Activated CD4-positive, alpha-beta memory T cell treated with anti-CD3 and anti-CD28 coated beads, Interleukin-2, amount 10 ng/mL, durations not matched to agents 7 days and 5 days (primary cell): ENCODE data around the gene DGKD. TPM values are rescaled to one million over a fixed set of nuclear protein-coding genes. Genes with fewer than 3 reads are reported as not detected.

ENCODE experiments used
- CTCF ChIA-PET: fragments of 350-600 bp; sonication (Branson Sonifier 250); formaldehyde crosslinking; loops from one replicate; lab custom pipeline; 2021; ENCODE audit warnings: antibody characterized with exemption, inconsistent platforms; lab: Charles Lee
- POLR2A ChIA-PET: fragments of 350-600 bp; sonication (Branson Sonifier 250); formaldehyde crosslinking; loops from one replicate; lab custom pipeline; 2021; ENCODE audit warnings: antibody characterized with exemption; lab: Charles Lee
- DNase-seq: peaks from one replicate; pipeline ENCODE4 v3.0.0-alpha.2; 2020
- H3K27ac Mint-ChIP-seq: one replicate; pipeline ENCODE4 v1.8.0; 2021; ENCODE audit warnings: mild to moderate bottlenecking, mixed read lengths
- H3K27me3 Mint-ChIP-seq: one replicate; pipeline ENCODE4 v1.8.0; 2021; ENCODE audit warnings: mixed read lengths
- H3K36me3 Mint-ChIP-seq: one replicate; pipeline ENCODE4 v1.8.0; 2021; ENCODE audit warnings: low read depth, mixed read lengths
- H3K4me1 Mint-ChIP-seq: one replicate; pipeline ENCODE4 v1.8.0; 2021; ENCODE audit warnings: mixed read lengths
- H3K4me3 Mint-ChIP-seq: one replicate; pipeline ENCODE4 v1.8.0; 2021; ENCODE audit warnings: mild to moderate bottlenecking, mixed read lengths
- H3K9me3 Mint-ChIP-seq: one replicate; pipeline ENCODE4 v1.8.0; 2021; ENCODE audit warnings: mixed read lengths
- total RNA-seq, 2 experiments: library from RNA; stranded (reverse); gene quantifications; one replicate each; pipeline ENCODE4 v1.2.3, GENCODE V29; 2021

The DGKD gene
- total RNA-seq, 2 experiments from 2014 or later = 77.8 to 78.3 TPM

DNA sequence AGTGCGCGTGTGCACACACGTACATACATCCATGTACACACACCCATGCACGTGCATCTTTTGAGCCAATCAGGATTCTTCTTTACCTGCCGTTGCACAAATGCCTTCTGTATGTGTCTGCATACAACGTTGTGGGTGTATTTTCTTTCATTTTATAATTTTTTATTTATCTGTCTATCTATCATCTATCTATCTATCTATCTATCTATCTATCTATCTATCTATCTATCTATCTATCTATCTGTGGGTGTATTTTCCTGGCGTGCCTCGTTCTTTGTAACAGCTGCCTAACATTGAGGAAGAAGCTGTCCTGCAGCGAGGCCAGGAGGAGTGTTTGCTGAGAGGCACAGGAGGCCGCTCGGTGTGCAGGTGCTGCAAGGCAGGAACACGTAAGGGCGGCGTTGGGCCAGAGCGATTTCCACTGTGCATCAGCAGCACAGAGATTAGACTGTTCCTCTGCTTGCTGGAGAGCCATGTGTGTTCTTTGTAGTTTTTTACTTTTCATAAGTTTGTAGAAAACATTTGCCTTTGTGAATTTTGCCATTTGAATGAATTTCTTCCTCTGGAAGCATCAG lies 84.4 kb downstream of the DGKD start:
- no peaks in the 10 kb centered on the region for H3K27me3 Mint-ChIP-seq
- H3K27ac Mint-ChIP-seq = no peak overlapping the region
- ChIA-PET CTCF (interaction anchor here (0.8 to 11.6 kb wide), 3 partner anchors 16 to 85 kb away, joined by 3 to 295 read pairs (median 3); no protein-coding TSS in a partner anchor), POLR2A (no interaction called here)
- peaks cover 52% of the 10 kb centered on the region for H3K36me3 Mint-ChIP-seq
- H3K4me1 Mint-ChIP-seq = peaks cover 17% of the 10 kb centered on the region
- no peak for DNase-seq
- H3K9me3 Mint-ChIP-seq = no peaks in the 10 kb centered on the region
- H3K4me3 Mint-ChIP-seq = no peak overlapping the region

DNA sequence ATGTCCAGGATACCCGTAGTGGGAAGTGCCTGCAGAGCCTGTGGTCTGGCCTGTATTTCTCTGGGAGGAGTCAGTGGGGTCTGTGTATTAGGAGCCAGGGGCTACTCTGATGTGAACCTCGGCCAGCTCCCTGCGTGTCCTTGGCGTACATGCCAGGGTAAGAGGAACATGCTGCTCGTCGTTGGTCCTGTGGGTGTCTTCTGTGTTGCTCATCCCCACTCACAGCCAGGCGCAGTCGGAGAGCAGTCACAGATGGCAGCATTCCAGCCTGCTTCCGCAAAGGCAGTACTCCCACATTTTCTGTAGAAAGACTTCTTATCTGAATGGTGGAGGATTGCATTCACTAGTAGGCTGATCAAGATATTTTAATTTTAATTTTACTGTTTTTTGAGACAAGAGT lies 84.9 kb downstream of the DGKD start:
- Mint-ChIP-seq H3K27ac (no peak overlapping the region), H3K4me1 (peaks cover 17% of the 10 kb centered on the region), H3K36me3 (peaks cover 56% of the 10 kb centered on the region), H3K4me3 (no peak overlapping the region), H3K9me3 (no peaks in the 10 kb centered on the region), H3K27me3 (no peaks in the 10 kb centered on the region)
- POLR2A ChIA-PET = no interaction called here
- CTCF ChIA-PET = interaction anchor here (11.6 kb wide), 1 partner anchor 36 kb away, joined by 295 read pairs; no protein-coding TSS in a partner anchor
- no peak for DNase-seq

DNA sequence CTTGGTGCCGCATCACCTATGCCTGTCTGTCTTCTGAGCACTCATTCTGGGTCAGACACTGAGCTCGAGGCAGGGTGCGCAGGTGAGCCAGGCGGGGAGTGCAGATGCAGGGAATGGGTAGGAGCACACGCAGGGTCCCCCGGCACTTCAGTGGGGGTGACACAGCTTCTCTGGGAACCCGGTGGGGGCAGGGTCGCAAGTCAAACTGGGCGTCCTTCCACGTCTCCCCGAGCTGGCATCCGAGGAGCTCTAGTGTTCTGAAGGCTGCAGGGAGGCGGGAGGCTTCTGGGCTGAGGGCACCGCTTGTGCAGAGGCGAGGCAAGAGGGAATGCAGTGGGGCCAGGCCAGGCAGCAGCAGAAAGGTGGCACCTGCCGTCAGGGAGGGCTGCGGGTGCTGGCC lies 86.0 kb downstream of the DGKD start:
- ChIA-PET POLR2A (interaction anchor here (0.9 to 1.4 kb wide), 4 partner anchors 18 to 32 kb away, joined by 3 read pairs; no protein-coding TSS in a partner anchor), CTCF (interaction anchor here (1.5 to 11.6 kb wide), 2 partner anchors 18 to 37 kb away, joined by 3 to 295 read pairs; no protein-coding TSS in a partner anchor)
- no peaks in the 10 kb centered on the region for H3K27me3 Mint-ChIP-seq
- H3K4me1 Mint-ChIP-seq = peaks cover 17% of the 10 kb centered on the region
- H3K36me3 Mint-ChIP-seq = peaks cover 60% of the 10 kb centered on the region
- no peak overlapping the region for H3K27ac Mint-ChIP-seq
- no peak for DNase-seq
- no peaks in the 10 kb centered on the region for H3K9me3 Mint-ChIP-seq
- no peak overlapping the region for H3K4me3 Mint-ChIP-seq

DNA sequence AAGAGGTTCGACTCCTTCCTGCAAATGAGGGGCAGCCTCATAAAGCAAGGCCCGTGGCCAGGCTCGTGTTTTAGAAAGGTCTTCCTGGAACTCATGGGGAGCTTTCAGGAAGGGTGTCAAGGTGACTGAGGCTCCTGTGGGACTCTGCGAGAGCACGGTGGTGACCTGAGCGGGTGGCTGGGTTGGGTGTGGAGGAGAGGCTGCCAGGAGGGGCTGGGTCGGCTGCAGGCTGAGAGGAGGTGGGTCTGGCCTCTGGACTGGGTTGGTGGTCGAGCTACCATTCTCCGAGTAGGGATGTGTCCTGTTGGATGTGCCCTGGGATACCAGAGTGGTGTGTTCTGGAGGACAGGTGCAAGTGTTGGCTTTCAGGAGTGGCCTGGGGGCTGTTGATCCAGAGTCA lies 86.4 kb downstream of the DGKD start:
- H3K4me3 Mint-ChIP-seq = no peak overlapping the region
- POLR2A ChIA-PET = interaction anchor here (0.9 to 1.4 kb wide), 4 partner anchors 19 to 33 kb away, joined by 3 read pairs; no protein-coding TSS in a partner anchor

DNA sequence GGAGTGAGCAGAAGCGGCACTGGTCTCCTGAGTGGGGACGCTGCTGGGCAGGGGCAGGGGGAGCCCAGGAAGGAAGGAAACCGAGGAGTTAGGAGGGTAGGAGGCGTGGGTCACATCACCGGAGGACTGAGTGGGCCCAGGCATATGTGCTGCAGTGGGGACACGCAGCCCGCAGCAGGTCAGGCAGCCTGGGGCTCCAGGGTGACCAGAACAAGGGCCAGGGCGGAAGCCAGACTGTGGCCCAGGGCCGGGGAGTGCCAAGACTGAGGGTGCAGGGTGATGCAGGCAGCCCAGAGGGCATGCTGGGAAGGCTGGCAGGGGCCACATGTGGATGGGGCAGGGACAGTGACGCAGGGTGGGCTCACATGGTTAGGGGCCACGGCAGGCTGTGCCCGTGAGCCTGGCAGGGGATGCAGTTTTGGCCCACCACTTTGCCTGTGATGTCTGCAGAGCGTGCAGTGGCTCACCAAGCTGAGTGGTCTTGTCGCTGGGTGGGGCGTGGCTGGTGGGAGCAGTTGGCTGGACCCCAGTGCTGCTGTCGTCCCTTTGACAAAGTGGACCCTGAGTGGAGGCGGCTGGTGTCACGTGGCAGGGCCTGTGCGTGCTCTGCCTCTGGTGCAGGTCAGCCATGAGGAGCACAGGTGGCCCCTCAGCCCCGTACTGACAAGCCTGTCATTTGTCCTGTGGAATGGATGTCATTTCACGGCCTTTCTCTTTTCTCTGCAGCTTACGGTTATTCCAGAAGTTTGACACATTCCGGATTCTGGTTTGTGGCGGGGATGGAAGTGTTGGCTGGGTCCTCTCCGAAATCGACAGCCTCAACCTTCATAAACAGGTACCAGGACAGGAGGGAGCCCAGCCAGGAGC lies 87.1 kb downstream of the DGKD start:
- Mint-ChIP-seq H3K4me1 (peaks cover 17% of the 10 kb centered on the region), H3K27ac (peak overlapping the region; percentile 10), H3K9me3 (no peaks in the 10 kb centered on the region), H3K36me3 (peaks cover 63% of the 10 kb centered on the region), H3K27me3 (no peaks in the 10 kb centered on the region), H3K4me3 (no peak overlapping the region)
- ChIA-PET CTCF (interaction anchor here (1.5 to 11.6 kb wide), 4 partner anchors 19 to 88 kb away, joined by 3 to 295 read pairs (median 21); partner anchors contain the start of gene DGKD), POLR2A (interaction anchor here (0.9 to 2.3 kb wide), 5 partner anchors 19 to 38 kb away, joined by 3 to 16 read pairs (median 3); no protein-coding TSS in a partner anchor)
- DNase-seq = no peak

More for the DNA sequence above, 86.4 kb downstream of the DGKD start:
- Mint-ChIP-seq H3K4me1 (peaks cover 17% of the 10 kb centered on the region), H3K27ac (peak overlapping the region; percentile 10), H3K9me3 (no peaks in the 10 kb centered on the region), H3K36me3 (peaks cover 62% of the 10 kb centered on the region), H3K27me3 (no peaks in the 10 kb centered on the region)
- no peak for DNase-seq
- CTCF ChIA-PET = interaction anchor here (1.5 to 11.6 kb wide), 2 partner anchors 19 to 37 kb away, joined by 3 to 295 read pairs; no protein-coding TSS in a partner anchor

DNA sequence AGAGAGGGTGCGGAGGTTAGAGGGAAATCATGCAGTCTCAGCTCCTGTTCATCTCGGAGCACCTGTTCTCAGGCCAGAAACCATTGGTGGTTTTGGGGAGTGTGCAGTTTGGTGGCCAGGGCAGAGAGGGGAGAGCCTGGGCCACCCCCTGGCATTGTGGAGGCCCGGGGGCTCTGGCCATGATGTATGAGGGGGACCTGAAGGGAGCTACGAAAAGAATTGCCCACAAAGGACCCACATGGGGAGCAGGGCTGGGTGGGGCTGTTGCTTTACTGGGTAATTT lies 87.7 kb downstream of the DGKD start:
- H3K9me3 Mint-ChIP-seq = no peaks in the 10 kb centered on the region
- DNase-seq = no peak
- peaks cover 17% of the 10 kb centered on the region for H3K4me1 Mint-ChIP-seq
- no peak overlapping the region for H3K27ac Mint-ChIP-seq
- no peak overlapping the region for H3K4me3 Mint-ChIP-seq
- H3K36me3 Mint-ChIP-seq = peaks cover 60% of the 10 kb centered on the region
- ChIA-PET CTCF (interaction anchor here (2.0 to 11.6 kb wide), 3 partner anchors 23 to 88 kb away, joined by 11 to 295 read pairs (median 31); partner anchors contain the start of gene DGKD), POLR2A (interaction anchor here (1.2 to 2.3 kb wide), 3 partner anchors 23 to 38 kb away, joined by 3 to 16 read pairs (median 15); no protein-coding TSS in a partner anchor)
- no peaks in the 10 kb centered on the region for H3K27me3 Mint-ChIP-seq

DNA sequence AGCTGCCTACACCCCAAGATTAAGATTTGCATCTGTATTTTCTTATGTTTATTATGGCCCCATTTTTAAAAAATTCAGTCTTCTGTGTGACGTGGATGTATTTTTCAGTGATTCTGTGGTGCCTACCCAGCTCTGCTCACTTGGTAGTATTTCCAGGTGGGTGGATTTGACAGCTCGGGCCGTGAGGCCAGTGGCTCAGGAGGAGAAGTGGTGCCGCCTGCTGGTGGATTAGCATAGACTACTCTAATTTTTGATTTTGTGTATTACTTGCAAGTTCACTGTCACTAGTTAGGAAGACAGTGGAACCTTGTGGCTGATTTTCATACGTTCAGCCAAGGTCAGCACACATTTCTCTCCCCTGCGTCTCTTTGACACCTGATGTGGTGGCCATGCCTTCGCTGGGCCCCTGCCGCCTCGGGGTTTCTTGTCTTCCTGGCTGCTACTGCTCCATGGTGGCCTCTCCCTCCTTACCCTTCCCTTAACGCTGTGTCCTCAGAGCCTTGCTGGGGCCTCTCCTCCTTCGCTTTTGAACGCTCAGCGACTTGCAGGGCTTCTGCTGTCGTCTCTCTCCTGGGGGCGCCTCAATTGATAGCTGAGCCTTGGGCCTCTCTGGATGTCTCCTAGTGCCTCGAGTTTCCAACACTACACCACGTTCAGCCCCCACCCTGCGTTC lies 89.4 kb downstream of the DGKD start:
- Mint-ChIP-seq H3K9me3 (no peaks in the 10 kb centered on the region), H3K36me3 (peaks cover 59% of the 10 kb centered on the region), H3K4me3 (no peak overlapping the region), H3K27me3 (no peaks in the 10 kb centered on the region), H3K4me1 (peaks cover 19% of the 10 kb centered on the region), H3K27ac (peak overlapping the region; percentile 40)
- CTCF ChIA-PET = interaction anchor here (0.6 to 11.6 kb wide), 35 partner anchors 8 to 420 kb away, joined by 3 to 295 read pairs (median 5); partner anchors contain the start of gene DGKD
- POLR2A ChIA-PET = interaction anchor here (0.7 to 2.3 kb wide), 8 partner anchors 22 to 180 kb away, joined by 3 to 16 read pairs (median 4); no protein-coding TSS in a partner anchor
- DNase-seq = peak; percentile 86

DNA sequence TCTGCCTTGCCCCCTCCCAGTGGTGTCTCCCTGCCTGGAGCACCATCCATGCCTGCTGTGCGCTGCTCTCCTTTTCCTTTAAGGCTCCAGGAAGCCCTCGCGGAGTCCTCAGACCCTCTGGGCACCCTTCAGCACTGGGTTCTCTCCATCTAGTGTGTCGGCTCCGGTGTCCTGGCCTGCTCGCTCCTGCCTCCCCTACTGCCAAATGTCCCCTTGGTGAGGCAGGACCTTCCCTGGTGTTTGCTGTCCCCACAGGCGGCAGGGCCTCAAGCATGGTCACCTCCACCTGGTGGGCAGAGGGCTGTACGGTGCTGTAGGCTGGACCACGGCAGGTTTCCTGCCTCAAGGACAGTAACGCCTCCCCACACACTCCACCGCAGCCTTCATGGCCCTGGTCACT lies 90.2 kb downstream of the DGKD start:
- DNase-seq = no peak
- Mint-ChIP-seq H3K27me3 (no peaks in the 10 kb centered on the region), H3K36me3 (peaks cover 60% of the 10 kb centered on the region), H3K4me3 (no peak overlapping the region), H3K27ac (no peak overlapping the region), H3K4me1 (peaks cover 19% of the 10 kb centered on the region), H3K9me3 (no peaks in the 10 kb centered on the region)
- POLR2A ChIA-PET = interaction anchor here (0.7 to 1.0 kb wide), 3 partner anchors 22 to 43 kb away, joined by 3 to 4 read pairs (median 4); no protein-coding TSS in a partner anchor
- CTCF ChIA-PET = interaction anchor here (1.3 to 11.6 kb wide), 9 partner anchors 17 to 174 kb away, joined by 3 to 295 read pairs (median 17); no protein-coding TSS in a partner anchor

DNA sequence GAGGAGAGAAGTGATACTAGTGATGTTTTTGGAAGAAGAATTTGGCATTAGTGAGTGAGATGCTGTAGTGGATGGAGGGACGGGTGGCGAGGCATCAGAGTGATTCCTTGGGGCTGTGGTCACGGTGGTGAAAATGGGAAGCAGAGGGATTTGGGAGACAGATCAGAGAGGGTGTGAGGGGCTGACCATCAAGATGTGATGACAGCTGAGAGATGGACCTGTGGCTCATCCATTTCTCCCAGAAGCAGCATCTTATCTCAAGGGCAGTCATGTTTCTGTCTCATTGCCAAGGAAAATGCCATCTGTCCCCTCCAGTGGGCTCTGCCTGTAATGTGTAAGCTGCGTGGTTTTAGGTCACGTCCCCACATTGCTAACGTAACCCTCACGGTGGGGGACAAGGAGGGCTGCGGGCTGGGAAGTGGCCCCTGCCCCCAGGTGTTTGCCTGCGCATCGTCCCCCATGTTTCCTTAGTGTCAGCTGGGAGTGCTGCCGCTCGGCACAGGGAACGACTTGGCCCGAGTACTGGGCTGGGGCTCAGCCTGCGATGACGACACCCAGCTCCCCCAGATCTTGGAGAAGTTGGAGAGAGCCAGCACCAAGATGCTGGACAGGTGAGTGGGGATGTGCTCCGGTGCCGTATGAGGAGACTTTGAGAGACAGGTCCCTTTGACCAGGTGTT lies 91.0 kb downstream of the DGKD start:
- no peak overlapping the region for H3K4me3 Mint-ChIP-seq
- H3K4me1 Mint-ChIP-seq = peaks cover 19% of the 10 kb centered on the region
- CTCF ChIA-PET = interaction anchor here (1.2 to 11.6 kb wide), 3 partner anchors 27 to 51 kb away, joined by 3 to 295 read pairs (median 5); no protein-coding TSS in a partner anchor
- DNase-seq = no peak
- peaks cover 59% of the 10 kb centered on the region for H3K36me3 Mint-ChIP-seq
- H3K27ac Mint-ChIP-seq = no peak overlapping the region
- POLR2A ChIA-PET = interaction anchor here (1.0 kb wide), 1 partner anchor 23 kb away, joined by 3 read pairs; no protein-coding TSS in a partner anchor
- no peaks in the 10 kb centered on the region for H3K9me3 Mint-ChIP-seq
- H3K27me3 Mint-ChIP-seq = no peaks in the 10 kb centered on the region

DNA sequence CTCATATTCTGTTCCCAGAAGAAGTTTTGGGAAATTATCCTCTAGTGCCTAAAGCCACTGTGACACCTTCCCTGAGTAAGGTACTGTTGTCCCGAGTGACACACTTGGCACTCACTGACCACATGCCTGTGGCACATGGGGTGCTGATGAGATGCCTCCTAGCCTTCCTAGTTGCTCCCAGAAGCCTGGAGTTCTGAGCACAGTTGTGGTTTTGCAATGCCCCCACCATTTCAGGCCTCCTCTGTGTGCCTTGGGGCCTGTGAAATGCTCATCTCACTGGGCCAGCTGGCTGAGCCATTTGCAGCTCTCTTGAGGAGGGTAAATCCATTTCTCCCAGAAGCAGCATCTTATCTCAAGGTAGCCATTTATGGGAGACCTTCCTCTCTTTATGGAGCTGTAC lies 91.8 kb downstream of the DGKD start:
- Mint-ChIP-seq H3K36me3 (peaks cover 55% of the 10 kb centered on the region), H3K27me3 (no peaks in the 10 kb centered on the region), H3K4me3 (no peak overlapping the region), H3K27ac (no peak overlapping the region), H3K9me3 (no peaks in the 10 kb centered on the region), H3K4me1 (peaks cover 15% of the 10 kb centered on the region)
- ChIA-PET CTCF (interaction anchor here (0.9 to 11.6 kb wide), 3 partner anchors 24 to 42 kb away, joined by 3 to 295 read pairs (median 4); no protein-coding TSS in a partner anchor), POLR2A (no interaction called here)
- DNase-seq = no peak

DNA sequence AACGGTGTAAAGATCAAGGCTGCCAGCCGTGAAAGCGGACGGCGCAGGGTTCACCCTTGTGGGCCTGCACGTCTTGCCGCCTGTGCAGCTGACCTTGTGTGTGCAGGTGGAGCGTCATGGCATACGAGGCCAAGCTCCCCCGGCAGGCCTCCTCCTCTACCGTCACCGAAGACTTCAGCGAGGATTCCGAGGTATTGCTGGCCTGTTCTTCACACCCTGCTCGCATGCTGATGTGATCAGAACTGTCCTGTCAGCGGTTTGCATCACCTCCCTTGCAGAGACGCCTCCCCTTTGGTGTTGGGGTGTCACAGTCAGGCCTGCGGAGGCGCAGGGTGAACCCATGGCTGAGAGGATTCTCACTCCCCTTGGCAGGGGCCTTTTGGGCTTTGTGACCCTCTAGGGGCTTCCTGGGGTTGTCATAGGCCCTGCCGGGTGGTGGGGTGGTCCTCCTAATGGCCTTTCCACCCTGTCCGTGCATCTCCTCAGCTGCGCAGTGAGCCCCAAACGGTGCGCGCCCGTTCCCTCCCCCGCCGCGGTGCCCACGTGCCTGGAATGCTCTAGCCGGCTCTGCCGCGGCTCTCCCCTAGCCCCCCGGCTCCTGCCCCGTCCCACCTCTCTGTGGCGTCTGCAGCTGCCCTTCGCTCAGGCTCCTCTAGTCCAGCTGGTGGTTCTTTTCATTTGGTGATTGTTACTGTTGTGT lies 92.5 kb downstream of the DGKD start:
- POLR2A ChIA-PET = no interaction called here
- Mint-ChIP-seq H3K27ac (no peak overlapping the region), H3K4me1 (peaks cover 14% of the 10 kb centered on the region), H3K9me3 (no peaks in the 10 kb centered on the region), H3K4me3 (no peak overlapping the region), H3K27me3 (no peaks in the 10 kb centered on the region), H3K36me3 (peaks cover 53% of the 10 kb centered on the region)
- DNase-seq = no peak
- CTCF ChIA-PET = interaction anchor here (0.6 to 11.6 kb wide), 3 partner anchors 25 to 408 kb away, joined by 4 to 295 read pairs (median 4); no protein-coding TSS in a partner anchor
